ENCODE measurements around the gene RNASEH2B.

DNA sequence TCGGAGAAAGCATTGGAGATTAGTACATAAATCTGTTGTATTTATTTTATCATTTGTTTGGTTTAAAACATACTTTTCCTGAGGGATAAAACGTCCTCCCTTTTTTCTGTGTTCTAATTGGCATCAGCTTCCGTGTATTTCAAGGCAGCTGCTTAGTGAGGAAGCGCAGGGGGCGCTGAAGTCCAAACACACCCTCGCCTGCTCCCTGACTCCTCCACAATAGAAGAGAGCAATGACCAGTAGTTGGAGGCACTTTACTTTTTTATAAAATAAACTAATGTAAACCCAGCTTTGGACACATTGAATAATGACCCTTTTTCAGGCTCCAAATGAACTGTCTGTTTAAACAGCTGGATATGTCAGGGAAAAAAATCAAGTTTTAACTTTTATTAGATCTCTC is 79.9 kb downstream of the RNASEH2B start:
- TF ChIP-seq TEAD4 (IDR thresholded peaks at IDR 0.05; ENCODE audit: low read depth, low read length): no peak
- TF ChIP-seq, protein P1, sequence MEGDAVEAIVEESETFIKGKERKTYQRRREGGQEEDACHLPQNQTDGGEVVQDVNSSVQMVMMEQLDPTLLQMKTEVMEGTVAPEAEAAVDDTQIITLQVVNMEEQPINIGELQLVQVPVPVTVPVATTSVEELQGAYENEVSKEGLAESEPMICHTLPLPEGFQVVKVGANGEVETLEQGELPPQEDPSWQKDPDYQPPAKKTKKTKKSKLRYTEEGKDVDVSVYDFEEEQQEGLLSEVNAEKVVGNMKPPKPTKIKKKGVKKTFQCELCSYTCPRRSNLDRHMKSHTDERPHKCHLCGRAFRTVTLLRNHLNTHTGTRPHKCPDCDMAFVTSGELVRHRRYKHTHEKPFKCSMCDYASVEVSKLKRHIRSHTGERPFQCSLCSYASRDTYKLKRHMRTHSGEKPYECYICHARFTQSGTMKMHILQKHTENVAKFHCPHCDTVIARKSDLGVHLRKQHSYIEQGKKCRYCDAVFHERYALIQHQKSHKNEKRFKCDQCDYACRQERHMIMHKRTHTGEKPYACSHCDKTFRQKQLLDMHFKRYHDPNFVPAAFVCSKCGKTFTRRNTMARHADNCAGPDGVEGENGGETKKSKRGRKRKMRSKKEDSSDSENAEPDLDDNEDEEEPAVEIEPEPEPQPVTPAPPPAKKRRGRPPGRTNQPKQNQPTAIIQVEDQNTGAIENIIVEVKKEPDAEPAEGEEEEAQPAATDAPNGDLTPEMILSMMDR (IDR thresholded peaks at IDR 0.05; ENCODE audit: control extremely low read depth in 1 of 3, insufficient read depth in 1 of 3, low read depth in 1 of 3, low read length in 3 of 3): peak; percentile 39 to 62 (median 53)
- TF ChIP-seq EZH2 (IDR thresholded peaks at IDR 0.05; ENCODE audit: low read depth, low read length, severe bottlenecking): no peak
- TF ChIP-seq POLR2A (IDR thresholded peaks at IDR 0.05; ENCODE audit: control extremely low read depth in 1 of 2, low read depth in 2 of 2, low read length in 2 of 2): no peak
- TF ChIP-seq EP300 (IDR thresholded peaks at IDR 0.05; ENCODE audit: borderline replicate concordance in 1 of 2, low read depth in 2 of 2, low read length in 2 of 2): no peak
- no peak for TF ChIP-seq ASH2L (IDR thresholded peaks at IDR 0.05; ENCODE audit: low read length)
- TF ChIP-seq POLR2AphosphoS5 (IDR thresholded peaks at IDR 0.05; ENCODE audit: low read depth, low read length): no peak
- TF ChIP-seq, protein P2, sequence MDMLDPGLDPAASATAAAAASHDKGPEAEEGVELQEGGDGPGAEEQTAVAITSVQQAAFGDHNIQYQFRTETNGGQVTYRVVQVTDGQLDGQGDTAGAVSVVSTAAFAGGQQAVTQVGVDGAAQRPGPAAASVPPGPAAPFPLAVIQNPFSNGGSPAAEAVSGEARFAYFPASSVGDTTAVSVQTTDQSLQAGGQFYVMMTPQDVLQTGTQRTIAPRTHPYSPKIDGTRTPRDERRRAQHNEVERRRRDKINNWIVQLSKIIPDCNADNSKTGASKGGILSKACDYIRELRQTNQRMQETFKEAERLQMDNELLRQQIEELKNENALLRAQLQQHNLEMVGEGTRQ (IDR thresholded peaks at IDR 0.05; ENCODE audit: low read length): no peak
- no peak for TF ChIP-seq CBX5 (IDR thresholded peaks at IDR 0.05; ENCODE audit: low read depth, low read length)
- TF ChIP-seq, protein P3, sequence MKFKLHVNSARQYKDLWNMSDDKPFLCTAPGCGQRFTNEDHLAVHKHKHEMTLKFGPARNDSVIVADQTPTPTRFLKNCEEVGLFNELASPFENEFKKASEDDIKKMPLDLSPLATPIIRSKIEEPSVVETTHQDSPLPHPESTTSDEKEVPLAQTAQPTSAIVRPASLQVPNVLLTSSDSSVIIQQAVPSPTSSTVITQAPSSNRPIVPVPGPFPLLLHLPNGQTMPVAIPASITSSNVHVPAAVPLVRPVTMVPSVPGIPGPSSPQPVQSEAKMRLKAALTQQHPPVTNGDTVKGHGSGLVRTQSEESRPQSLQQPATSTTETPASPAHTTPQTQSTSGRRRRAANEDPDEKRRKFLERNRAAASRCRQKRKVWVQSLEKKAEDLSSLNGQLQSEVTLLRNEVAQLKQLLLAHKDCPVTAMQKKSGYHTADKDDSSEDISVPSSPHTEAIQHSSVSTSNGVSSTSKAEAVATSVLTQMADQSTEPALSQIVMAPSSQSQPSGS (IDR thresholded peaks at IDR 0.05; ENCODE audit: low read length): no peak

All from H1 (cell line).